ENCODE results near the gene SLC13A2.
"Not testable (repeated sequence)": the region's sequence is repeated elsewhere in the genome, so short reads cannot be mapped to it uniquely, and the experiment has no call there.

SLC13A2 gene

DNA sequence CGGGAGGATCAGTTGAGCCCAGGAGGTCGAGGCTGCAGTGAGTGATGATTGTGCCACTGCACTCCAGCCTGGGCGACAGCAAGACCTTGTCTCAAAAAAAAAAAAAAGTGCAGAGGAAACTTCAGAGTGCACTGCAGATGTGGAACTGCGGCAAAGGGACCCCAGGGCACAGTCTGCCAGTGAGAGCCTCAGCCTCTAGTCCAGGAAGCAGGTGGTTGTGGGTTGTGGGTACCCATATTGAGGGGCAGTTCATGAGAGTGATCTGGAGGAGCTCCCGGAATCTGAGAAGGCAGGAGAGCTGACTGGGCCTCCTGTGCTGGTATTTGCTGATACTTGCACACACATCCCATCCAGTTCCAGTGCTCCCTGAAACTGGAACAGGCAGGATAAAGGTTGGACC is 45.8 kb downstream of the SLC13A2 start:
- no peak for DNase-seq

DNA sequence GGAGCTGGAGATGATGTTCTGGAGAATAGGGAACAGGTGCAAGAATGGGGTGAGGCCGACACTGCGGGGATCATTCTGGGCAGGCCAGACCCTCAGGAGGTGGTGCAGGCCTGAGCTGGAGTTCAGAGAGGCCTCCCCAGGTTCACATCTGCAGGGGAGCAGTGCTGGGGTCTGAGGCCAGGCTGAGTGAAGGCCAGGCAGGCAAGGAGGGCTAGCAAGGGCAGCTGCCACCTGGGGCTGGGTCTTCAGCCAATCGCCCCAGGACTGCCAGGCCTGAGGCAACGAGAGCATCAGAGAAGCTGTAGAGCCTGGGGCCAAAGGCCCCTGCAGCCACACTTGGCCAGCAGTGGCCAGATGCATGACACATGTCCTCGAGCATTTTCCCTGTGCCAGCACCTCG is 47.2 kb downstream of the SLC13A2 start:
- no peak for DNase-seq

DNA sequence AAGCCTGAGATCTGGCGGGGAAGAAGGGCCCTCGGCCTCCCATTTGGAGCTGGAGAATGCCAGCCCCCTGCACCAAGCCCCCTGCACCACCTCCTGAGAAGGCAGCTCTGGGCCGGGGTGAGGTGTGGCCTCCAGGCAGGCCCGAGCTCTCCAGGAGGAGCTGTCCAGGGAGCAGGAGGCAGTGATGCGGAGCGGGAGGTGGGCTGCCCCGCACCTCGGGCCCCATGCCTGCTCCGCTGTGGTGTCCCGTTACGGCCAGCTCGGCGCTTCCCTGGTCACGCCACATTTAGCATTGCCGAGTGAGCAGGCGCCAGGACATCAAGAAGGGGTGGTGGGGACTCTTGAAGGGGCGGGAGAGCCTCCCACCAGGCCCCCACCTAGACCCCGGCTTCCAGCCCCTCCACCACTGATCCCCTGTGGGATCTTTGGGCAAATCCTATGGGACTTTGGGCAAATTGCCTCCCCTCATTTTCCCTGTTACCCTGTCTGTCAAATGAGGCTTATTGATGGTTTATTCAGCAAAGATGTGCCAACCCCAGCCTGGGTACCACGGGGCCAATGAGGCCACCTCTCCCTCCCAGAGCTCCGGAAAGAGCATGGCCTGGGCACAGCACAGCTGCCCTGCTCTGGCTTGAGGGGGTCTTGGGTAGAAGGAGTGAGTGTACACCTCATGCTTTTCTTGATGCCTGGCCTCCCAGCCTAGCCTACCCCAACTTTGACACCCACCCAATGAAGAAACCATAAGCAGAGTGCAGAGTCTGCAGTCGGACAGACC is 48.1 kb downstream of the SLC13A2 start:
- DNase-seq = no peak

DNA sequence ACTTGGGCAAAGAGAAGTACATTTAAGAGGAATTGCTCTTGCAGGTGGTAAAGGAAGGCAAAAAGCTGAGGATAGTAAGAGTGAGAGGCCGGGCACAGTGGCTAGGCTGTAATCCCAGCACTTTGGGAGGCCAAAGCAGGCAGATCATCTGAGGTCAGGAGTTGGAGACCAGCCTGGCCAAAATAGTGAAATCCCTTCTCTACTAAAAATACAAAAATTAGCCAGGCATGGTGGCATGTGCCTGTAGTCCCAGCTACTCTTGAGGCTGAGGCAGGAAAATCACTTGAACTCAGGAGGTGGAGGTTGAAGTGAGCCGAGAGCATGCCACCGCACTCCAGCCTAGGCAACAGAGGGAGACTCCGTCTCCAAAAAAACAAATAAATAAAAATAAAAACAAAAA is 48.8 kb downstream of the SLC13A2 start:
- DNase-seq = not testable (repeated sequence)

DNA sequence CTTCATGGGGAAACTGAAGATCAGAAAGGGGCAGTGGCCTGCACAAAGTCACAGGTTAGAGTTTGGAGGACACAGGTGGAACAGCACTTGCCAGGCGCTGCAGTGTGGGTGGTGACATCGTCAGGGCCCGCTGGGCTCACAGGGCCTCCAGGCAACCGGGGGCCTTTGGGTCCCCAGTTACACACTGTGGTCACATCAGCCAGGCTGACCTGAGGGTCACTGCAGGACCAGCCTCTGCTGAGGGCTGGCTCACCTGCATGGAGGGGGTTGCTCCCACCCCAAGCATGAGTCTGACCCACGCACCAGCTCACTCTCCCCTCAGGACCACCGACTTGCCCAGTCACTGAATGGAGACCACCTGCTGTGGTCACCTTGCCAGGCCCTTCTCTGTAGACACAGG is 49.7 kb downstream of the SLC13A2 start:
- DNase-seq = no peak

DNA sequence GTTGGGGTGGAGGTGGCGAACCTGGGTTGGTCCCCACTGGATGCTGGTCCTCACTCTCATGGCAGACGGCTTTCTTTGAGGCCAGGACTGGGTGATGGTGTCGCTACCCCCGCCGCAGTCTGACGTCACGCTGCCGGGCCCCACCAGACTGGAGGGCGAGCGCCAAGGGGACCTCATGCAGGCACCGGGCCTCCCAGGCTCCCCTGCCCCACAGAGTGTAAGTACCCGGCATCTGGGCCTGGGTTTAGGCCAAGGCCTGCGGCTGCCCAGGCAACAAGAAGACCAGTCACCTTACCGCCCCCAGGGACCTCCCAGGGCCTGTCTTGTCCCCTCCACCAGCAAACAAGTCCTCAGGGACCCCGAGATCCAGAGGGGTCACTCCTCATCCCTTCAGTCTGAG is 50.4 kb downstream of the SLC13A2 start:
- no peak for DNase-seq

DNA sequence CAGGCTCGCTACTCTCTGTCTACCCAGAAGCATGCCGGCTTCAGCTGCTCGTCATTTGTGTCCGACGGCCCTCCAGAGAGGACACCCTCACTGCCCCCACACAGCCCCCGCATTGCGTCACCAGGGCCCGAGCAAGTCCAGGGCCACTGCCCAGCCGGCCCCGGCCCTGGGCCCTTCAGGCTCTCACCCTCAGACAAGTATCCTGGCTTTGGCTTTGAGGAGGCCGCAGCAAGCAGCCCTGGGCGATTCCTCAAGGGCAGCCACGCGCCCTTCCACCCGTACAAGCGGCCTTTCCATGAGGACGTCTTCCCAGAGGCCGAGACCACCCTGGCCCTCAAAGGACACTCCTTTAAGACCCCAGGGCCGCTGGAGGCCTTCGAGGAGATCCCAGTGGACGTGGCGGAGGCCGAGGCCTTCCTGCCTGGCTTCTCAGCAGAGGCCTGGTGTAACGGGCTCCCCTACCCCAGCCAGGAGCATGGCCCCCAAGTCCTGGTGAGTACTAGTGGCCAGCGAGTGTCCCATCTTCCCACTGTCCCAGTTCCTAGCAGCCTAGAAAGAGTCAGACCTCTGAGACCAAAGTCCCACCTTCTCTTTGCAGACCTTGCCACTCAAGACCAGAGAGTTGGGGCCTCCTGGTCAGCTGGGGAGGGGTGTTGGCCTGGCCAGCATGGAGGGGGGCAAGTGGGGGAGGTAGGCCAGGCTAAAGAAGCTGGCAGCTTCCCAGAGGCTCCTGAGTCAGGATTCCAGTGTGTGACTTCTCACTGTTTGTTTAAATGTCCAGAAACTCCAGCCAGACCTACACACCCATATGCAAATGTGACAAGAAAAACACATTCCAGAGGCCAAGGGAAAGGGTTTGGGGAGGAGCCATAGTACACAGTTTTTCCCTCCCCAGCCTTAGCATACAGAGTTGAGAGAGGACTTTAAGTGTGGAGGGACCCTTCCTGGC is 51.3 kb downstream of the SLC13A2 start:
- DNase-seq = no peak

DNA sequence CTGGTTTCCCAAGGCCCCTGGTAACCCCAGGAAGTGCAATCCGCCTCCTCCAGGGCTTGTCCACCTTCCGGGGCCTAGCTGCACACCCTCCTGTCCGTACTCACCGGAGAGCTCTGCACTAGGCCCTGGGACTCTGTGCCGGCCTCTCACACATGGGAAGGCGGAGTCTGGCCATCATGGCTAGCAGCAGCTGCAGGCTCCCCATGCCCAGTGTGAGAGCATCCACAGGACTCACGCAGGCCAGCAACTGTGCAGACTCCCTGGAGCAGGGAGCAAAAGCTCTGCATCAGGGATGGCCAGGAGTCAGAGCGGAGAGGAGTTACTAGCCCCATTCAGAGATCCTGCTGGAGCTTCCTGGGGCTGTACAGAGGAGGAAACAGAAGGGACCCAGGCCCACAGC is 52.9 kb downstream of the SLC13A2 start:
- DNase-seq = no peak

DNA sequence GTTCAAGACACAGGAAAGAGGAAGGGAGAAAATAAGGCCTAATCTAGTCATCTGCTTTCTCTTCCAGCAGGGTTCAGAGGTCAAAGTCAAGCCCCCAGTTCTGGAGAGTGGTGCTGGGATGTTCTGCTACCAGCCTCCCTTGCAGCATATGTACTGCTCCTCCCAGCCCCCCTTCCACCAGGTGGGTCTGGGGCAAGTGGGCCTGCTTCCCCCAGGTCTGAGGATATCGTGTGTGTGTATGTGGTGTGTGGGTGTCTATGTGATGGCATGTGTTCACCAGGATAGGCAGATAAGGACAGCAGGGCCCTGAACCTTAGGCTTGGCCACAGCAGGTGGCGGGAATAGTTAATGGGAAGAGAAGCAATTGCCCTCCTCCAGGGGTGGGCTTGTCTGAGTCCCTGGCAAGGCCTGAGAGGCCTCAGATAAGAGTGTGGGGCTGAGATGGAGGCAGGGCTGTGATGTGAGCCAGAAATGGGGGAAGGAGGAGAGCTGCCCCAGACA is 53.8 kb downstream of the SLC13A2 start:
- DNase-seq = no peak

DNA sequence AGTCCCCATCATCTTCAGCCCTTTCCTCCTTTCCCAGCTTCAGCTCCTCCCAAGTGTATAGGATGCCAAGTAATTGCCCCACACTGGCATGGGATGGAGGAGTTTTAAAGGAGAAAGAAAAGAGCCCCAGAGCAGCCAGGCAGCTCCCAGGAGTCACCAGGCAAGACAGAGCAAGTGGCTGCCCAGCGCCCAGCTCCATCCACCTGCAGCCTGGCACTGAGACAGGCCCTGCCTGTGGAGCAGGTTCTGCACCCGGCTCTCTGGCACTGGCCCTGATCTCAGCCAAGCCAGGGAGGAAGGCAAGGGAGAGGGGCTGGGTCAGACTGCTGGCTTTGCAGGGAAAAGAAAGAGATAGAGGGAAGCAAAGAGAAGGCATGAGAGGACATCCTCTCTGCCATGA is 54.4 kb downstream of the SLC13A2 start:
- no peak for DNase-seq

DNA sequence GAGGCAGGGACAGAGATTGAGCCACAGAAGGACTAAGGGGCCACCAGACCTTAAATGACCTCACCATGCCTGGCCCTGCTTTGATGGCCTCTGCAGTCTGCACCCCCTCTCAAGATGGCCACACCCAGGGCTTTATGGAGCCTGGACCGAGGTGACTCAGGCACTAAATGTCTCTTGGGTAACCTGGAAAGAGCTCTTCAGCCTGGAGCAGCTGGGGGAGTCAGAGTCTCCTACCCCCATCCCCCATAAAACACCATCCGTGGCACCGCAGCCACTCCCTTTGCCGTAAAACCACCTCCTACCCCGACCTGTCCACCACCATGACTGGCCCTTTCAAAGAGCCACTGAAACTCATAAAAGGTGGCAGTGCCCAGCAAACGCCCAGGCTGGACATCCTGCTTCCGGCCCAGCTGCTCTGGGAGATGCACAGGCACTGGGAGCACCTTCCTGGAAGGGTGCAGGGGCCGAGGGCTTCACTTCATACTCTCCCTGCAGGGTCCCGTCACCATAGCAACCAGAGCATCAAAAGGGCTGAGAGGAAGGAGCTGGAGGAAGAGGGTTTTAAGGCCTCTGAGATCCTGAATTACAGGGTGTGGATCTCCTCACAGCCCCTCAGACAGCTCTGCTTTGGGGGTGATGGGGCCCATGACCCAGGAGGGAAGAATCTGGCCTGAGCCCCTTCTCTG is 55.0 kb downstream of the SLC13A2 start:
- DNase-seq = no peak

DNA sequence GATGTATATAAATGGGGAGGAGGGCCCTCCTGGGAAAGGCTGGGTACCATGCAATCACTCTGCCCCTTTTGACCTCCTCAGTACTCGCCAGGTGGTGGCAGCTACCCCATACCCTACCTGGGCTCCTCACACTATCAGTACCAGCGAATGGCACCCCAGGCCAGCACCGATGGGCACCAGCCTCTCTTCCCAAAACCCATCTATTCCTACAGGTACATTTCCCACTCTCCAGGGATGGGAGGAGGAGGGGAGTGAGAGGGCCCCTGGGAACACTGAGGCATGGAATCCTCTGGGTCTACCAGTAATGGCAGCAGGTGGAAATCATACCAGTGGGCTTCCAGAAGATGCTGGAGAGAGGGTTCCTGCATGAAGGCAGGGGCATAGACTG is 55.6 kb downstream of the SLC13A2 start:
- no peak for DNase-seq

DNA sequence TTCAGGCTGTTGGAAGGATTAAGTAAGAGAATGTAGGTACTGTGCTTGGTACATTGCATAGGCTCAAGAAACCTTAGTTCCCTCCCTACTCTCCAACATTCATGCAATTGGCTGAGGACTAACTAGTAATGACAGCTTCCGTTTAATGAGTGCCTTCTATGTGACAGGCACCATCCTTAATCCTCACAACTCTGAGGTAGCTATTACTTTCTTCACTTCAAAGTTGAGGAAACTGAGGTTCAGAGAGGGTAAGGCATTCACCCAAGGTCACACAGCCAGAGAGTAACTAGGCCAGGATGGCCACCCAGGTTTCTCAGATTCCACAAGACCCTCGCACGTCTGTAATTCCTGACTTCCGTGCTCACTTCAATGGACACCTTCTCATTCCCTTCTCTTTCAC is 56.8 kb downstream of the SLC13A2 start:
- no peak for DNase-seq

DNA sequence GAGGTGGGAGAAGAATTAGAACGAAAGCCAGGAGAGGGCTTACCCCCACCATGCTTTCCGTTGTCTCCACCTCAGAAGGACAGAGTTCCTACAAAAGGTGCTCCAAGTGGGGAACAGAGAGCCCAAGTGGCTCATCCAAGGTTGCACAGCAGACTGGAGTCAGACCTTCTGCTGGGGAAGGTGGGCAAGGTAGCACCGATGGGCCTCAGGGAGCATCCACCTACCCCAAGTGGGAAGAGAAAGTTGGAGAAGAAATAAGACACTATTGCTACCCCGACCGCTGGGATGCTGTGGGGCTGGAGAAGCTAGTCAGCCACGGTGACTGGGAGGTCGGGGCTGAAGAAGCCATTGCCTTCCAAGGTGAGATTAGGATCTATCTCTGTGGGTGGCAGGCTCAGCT is 57.5 kb downstream of the SLC13A2 start:
- DNase-seq = no peak

DNA sequence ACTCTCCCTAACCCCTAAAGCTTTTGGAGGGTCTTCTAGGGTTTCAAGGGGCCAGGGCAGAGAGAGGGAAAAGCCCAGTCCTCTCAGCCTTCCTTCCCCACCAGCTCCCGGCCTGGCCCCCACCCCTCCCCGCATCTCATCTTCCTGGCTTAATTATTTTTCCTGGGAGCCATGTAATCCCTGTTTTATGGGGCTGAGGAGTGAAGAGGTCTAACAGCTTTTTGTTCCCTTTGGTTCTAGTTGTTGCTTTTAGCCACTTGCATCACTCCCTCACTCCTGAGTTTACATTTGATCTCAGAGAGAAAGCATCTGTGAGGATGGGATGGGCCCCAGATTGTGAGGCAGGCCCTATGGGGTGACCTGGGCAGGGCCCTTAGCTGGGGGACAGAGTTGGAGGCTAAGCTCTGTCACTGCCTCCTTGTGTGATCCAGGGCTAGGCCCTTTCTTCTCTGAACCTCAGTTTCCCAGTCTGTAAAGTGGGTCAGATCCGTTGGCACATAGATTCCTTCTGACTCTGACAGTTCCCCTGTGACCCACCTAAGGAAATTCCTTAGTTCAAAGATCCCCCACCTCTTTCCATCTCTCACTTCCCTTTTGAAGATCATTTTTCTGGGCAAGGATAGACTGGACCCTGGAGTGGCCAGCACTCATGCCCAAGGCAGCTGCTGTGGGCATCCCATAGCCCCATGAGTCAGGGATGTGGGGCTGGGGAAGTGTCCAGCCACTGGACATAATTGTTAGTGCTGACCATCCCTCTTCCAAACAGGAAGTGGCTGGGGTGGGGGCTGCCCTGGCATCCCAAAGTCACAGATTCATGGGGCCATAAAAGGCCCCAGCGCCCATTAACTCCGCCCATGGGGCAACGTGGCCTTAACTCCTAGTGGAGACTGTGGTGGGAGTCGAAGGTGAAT is 58.9 kb downstream of the SLC13A2 start:
- no peak for DNase-seq

DNA sequence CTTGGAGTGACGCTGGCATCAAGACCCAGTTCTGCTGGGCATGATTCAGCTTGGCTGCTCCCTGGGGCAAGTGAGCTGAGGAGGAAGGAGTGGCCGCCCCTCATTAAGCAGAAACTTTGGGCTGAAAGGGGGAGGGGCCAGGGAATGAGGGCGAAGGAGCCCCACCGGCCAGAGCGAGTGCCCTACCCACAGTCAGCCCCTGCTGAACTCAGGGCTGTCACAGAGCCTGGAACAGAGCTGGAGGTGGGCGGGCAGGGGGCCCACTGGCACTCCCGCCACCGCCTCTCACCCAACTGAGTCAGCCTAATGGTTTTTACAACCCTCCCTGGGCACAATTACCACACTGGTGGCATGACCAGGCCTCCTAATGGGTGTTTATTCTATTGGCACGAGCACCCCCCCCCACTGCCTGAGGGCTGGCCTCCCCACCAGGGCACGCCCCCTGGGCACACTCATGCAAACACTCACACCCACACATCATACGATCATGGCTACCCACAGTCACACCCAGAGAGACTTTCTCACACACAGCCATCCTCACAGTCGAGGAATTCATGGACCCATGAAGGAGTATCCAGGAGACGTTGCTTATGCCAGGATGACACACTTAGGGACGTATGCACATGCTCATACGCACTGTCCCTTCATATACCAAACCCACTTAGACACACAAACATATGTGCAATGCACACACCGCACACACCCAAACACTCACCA is 59.8 kb downstream of the SLC13A2 start:
- DNase-seq = no peak

DNA sequence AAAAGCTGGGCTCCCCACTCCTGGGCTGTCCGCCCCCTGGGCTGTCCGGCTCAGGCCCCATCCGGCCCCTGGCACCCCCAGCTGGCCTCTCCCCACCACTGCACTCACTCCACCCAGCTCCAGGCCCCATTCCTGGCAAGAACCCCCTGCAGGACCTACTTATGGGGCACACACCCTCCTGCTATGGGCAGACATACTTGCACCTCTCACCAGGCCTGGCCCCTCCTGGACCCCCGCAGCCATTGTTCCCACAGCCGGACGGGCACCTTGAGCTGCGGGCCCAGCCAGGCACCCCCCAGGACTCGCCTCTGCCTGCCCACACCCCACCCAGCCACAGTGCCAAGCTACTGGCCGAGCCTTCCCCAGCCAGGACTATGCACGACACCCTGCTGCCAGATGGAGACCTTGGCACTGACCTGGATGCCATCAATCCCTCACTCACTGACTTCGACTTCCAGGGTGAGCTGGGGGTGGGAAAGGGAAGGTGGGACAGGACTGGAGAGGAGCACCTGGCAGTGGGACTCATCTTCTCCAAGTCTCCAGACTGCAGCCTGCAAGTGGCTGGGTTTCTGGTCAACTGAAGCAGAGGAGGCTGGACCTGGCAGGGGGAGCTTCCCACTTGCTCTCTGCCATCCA is 61.4 kb downstream of the SLC13A2 start:
- DNase-seq = no peak

DNA sequence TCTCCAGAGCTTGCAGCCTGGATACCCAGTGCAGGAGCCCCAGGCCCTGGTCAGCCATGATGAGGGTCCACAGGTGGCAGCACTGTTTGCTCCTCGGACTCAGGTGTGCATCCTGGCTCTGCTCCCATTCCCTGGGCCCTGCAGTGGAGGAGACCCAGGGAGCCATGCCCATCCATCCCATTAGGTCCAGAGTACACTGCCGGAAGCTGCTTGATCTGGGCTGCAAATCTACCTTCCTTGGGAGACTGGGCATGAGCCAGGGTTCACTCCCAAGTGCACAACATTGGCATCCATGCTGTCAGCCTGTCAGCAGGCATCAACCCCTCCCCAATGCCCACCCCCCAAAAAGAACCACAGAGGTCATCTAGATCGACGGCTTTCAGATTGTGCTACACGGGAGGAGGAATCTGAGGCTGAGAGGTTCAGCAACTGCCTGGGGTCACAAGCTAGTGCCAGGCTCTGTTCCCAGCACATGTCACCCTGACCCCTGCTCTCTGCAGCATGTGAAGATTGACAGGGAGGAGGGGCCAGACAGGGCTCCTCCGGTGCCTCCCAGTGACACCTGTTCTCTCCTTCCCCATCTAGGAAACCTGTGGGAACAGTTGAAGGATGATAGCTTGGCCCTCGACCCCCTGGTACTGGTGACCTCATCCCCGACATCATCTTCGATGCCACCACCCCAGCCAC is 63.2 kb downstream of the SLC13A2 start:
- no peak for DNase-seq

DNA sequence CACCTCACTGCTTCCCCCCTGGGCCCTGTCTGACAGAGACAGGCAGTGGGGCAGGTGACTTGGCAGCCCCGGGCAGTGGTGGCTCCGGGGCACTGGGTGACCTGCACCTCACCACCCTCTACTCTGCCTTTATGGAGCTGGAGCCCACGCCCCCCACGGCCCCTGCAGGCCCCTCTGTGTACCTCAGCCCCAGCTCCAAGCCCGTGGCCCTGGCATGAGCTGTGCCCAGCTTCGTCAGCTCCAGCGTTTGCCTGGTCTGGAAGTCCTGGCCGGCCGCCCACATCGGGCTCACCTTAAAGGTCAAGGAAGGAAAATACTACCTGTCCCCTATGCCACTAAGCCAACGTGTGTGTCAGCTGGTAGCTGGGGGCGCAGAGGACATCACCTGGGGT is 63.8 kb downstream of the SLC13A2 start:
- no peak for DNase-seq

DNA sequence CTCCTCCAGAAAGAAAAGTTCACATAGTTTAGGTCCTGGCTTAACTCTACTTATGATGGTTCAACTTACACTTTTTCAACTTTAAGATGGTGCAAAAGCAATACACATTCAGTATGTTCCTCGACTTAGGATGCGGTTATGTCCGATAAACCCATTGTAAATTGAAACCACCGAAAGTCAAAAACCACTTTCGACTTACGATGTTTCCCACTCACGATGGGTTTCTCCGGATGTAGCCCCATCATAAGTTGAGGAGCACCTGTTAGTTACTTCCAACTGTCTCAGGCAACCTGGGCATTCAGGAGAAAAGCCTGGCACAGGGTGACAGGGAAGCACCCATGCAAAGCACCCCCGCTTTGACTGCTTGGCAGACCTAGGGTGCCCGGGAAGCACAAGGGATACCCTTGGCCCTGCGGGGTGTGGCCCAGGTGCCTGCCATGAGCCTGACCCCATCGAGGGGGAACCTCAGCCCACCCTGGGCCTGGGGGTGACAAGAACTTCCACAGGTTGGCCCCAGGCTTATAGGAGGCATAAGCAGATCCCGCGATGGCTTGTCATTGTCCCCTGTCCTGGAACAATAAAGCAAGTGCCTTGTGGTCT is 65.0 kb downstream of the SLC13A2 start:
- DNase-seq = no peak
